GF-D8 (cell line): ENCODE measurements around the gene UBE4A.

Experiments
- DNase-seq: peaks from one replicate; lab custom pipeline; 2025; lab: John Stamatoyannopoulos, UW

Gene UBE4A, protein sequence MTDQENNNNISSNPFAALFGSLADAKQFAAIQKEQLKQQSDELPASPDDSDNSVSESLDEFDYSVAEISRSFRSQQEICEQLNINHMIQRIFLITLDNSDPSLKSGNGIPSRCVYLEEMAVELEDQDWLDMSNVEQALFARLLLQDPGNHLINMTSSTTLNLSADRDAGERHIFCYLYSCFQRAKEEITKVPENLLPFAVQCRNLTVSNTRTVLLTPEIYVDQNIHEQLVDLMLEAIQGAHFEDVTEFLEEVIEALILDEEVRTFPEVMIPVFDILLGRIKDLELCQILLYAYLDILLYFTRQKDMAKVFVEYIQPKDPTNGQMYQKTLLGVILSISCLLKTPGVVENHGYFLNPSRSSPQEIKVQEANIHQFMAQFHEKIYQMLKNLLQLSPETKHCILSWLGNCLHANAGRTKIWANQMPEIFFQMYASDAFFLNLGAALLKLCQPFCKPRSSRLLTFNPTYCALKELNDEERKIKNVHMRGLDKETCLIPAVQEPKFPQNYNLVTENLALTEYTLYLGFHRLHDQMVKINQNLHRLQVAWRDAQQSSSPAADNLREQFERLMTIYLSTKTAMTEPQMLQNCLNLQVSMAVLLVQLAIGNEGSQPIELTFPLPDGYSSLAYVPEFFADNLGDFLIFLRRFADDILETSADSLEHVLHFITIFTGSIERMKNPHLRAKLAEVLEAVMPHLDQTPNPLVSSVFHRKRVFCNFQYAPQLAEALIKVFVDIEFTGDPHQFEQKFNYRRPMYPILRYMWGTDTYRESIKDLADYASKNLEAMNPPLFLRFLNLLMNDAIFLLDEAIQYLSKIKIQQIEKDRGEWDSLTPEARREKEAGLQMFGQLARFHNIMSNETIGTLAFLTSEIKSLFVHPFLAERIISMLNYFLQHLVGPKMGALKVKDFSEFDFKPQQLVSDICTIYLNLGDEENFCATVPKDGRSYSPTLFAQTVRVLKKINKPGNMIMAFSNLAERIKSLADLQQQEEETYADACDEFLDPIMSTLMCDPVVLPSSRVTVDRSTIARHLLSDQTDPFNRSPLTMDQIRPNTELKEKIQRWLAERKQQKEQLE

DNA sequence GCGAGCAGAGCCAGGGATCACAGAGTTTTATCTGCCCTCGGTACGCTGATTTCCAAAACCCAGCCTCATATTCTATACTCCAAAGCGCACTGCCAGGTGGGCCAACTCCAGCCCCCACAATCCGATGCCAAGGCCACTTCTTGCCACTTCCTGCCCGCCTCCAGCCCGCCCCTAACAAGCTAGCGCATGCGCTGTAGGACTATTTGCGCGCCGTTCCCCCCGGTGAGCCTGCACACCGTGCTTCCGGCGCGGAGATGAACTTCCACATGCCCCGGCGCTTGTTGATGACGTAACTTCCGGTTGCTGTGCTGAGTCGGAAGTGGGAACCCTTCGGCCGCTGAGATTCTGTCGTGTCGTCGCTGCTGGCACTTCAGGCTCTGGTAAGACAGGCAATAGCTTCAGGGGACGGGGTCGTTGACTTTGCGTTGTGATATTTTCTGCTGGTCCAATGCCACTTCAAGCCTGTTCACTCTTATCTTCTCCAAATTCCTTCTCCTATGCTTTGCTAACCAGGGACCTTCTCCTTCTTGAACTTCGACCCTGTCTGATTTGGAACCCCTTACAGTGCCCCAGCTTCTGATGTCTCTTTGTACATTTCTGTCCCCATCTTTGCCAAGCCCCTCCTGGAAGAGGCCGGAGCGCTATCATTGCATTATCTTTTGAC lies at the start of gene UBE4A:
TSS of gene UBE4A (plus strand) at position 306 of the 664 bp plus-strand sequence. CDS start 5,481 bp downstream, outside the sequence.
- peak; percentile 99 for DNase-seq

DNA sequence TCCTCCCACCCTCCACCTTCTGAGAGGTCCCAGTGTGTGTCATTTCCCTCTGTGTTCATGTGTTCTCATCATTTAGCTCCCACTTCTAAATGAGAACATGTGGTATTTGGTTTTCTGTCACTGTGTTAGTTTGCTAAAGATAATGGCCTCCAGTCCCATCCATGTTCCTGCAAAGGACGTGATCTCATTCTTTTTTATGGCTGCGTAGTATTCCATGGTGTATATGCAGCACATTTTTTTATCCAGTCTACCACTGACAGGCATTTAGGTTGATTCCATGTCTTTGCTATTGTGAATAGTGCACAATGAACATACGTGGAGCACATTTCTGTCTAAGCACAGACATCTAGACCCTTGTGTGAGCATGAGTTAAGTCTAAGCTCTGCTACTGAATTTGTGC lies 49.1 kb upstream of the UBE4A start:
- no peak for DNase-seq

DNA sequence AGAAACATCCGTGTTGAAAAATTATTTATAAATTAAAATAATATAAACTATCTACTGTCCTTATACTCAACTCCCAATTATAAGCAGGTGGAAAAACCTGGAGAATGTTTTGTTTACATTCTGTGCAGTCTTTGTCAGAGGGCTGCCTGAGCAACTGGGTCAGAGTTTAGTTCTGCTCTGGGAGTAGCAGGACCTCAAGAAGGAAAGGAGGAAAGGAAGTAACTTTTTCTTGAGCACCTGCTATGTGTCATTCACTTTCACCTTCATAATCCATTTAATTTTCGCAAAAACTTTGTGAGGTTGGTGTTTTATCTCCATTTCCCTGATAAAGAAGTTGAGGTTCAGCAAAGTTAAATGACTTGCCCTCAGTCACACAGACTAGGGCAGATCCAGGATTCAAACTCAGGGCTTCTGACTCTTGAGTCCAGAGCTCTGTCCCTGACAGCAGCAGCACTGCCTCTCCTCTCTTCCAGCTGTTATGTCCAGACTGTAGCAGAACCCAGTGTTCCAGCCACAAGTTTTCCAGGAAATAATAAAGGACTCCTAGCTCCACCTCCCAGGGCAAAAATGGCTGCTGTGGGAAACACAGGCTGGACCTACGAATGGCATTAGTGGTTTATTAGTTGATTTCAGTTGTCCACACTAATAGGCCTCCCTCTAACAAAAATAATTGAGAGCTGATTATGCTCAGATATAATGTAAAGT lies 48.5 kb upstream of the UBE4A start:
- no peak for DNase-seq

DNA sequence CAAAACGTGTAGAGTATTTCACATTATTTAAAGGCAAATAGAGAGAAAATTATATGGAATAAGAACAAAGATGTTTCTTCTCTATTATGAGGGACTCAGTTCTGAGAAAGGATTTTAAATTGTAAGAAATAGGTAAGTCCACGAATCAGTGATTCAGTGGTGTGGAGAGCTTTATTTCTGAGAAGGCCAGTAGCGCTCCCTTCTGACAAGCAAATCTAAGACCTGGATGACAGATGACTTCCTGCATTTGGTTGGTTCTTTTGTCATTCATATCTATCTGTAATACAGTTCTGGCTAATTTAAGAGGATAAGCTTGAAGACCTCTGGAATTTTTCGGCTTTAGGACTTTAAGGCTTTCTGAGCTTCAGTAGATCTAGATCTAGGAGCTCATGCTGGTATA lies 47.9 kb upstream of the UBE4A start:
- DNase-seq = no peak

DNA sequence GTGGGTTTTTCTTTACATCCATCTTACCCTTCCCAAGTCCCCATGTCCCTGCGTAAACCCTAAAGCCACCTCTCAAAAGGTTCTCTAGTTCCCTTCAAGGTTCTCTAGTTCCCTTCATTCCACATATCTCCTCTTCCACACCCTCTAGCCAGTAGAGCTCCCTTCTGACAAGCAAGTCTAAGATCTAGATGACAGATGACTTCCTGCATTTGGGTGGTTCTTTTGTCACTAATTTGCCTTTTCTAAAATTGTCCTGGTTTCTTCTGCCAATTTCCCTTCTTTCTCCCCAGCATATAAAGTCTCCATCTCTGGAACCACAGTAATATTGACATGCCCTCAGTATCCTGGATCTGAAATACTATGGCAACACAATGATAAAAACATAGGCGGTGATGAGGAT lies 47.1 kb upstream of the UBE4A start:
- no peak for DNase-seq

DNA sequence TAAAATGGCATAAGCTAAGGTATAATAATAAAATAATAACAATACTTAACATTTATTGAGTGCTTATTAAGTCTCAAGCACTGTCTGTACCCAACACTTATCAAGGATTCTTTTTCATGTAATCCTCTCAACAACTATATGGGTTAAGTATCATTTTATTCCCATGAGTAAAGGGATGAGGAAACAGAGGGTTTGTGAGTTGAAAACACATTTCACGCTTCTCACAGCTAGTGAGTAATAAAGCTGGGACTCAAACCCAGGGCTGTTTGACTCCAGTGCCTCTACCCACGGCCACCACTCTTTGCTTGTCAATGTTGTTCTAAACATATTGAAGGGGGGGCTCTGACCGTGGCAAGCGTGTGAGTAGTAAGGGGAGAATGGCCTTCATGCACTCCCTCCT lies 46.2 kb upstream of the UBE4A start:
- no peak for DNase-seq

DNA sequence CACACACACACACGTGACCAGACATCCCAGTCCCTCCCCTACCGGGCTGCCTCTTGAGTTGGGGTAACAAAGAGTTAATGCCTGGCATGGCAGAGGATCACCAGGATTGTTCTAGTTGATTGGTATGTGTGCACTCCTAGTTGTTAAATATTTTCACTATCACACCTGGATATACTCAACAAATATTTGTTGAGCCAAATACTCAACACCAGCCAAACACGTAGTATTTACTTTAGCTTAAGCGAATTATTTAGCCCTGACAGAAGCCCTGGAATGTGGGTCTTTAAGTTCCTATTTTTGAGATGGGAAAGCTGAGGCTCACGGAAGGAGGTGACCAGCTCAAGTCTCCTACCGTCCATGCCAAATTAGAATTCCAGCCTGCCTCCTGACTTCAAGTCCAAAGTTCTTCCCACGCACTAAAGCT lies 44.4 kb upstream of the UBE4A start:
- no peak for DNase-seq

DNA sequence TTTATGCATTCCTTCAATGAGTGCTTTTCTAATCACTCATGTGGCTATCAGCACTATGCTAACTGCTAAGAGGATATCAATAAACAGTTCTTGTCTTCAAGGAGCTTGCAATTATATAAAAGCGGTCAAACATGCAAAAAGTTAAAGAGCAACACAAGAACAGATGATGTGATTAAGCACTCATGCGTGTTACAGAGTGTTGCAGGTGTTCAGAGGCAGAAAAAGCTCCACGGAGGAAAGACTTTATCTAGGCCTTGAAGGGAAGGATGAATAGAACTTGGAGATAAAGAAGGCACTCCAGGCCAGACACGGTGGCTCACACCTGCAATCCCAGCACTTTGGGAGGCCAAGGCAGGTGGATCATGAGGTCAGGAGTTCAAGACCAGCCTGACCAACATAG lies 41.3 kb upstream of the UBE4A start:
- DNase-seq = no peak

DNA sequence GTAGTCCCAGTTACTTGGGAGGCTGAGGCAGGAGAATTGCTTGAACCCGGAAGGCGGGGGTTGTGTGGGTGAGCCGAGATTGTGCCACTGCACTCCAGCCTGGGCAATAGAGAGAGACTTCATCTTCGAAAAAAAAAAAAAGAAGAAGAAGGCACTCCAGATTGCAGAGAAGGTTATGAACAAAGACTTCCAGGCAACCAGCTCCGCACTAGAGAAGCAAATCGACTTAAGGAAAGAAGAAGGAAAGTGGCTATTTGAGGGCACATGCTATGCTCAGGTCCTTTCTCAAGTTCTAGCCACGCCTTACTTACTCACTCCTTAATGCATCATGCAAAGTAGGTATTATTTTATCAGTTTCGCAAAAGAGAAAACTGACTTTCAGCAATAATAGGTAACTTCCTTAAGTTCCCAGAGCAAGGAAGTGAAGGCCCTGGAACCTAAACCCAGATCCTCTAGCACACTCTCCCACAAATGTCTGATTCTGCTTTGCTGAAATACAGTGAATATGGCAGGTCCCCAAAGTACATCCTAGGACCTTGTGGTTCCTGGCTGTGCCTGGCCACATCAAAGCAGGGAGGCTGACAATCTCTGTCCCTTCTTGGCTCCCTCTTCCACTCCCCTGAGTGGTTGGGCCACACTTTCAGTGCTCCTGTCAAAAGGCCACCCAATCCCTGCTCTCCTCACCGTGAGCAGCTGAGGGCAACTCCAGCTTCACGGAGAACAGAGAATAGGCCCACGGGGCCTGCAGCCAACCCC lies 40.6 kb upstream of the UBE4A start:
- no peak for DNase-seq

DNA sequence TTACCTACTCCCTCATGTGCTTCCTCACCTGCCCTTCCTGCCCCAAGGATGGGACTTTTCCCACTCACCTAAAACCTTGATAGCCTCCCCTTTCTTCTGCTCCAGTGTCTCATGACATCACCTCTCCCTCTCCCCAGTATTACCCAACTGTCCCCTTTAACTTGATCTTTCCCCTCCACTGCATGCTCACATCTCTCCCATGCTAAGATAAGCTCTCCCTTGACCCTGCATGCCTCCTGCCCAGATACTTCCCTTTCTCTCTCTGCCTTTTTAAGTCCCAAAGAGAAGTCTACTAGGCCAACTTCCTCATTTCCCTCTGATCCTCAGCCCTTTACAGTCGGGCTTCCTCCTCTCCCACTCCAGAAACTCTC lies 40.1 kb upstream of the UBE4A start:
- DNase-seq = peak; percentile 96

DNA sequence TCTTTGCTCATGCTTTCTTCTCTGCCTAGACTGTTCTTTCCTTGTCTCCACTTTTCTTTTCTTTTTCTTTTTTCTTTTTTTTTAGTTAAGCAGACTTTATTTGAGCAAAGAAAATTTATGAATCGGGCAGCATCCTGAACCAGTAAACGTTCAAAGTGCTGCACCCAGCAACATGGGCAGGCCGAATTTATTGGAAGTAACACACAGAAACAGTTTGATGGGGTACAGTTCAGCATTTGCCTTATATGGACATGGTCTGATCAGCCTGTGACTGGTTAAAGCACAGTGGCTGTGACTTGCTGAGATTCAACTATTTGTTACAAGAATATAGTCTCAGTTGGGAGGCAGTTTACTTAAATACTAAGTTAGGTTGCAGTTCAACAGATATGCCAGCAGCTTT lies 38.9 kb upstream of the UBE4A start:
- no peak for DNase-seq

DNA sequence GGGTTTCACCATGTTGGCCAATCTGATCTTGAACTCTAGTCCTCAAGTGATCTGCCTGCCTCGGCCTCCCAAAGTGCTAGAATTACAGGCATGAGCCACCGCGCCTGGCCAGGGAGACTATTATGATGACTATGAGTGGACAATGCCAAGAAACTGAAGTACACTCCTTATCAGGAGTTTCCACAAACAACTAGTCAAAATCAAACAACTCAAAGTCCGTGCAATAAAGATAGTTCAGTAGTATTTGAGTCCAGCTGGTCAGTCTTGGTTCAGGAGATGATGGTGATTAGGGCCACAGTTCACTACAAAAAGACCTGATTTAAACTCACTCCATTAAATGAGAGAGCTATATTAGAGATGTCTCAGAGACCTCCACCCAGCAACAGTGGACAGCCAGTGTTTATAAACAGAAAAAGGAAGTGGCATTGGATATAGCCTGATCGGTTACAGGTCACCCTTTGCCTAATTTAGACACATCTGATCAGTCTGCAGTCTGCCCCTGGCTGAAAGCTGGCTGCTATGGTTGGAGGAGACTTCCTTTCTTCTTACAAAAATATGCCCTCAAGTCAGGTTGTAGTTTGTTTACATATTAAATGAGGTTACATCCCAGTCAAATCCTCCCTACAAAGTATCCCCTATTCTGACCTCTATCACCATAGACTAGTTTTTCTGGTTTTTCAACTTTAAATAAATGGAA lies 37.9 kb upstream of the UBE4A start:
- DNase-seq = no peak

DNA sequence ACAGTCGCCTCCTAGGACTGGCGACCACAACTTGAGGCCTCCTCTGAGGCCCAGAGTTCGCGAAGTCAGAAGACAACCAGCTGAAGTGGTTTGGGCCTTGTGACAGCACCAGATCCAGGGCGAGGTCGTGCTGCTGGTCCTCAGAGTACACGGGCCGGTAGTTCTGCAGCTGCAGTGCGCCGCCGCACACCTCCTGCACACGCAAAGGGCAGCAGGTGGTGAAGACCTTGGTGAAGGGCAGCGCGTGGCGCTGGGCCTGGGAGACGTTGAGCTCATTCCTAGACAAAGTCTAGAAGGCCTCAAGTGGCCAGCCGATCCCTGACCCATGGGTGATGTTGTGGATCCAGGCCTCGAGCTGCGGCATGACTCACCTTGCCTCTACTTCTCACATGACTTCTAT lies 36.7 kb upstream of the UBE4A start:
- no peak for DNase-seq

DNA sequence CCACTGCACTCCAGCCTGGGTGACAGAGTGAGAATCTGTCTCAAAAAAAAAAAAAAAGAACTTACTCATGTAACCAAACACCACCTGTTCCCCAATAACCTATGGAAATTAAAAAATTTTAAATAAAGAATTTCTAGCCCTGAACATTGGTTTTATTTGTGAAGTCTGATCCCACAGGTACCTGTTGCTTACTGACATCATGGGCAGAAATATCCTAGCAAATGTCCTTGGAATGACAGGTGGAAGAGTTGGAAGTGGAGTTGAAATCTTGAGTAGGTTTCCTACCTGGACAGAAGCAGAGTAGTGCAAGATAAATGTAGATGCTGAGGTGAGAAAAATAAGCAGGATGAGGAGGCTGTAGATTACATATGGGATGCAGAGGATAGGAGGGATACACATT lies 34.1 kb upstream of the UBE4A start:
- DNase-seq = no peak

DNA sequence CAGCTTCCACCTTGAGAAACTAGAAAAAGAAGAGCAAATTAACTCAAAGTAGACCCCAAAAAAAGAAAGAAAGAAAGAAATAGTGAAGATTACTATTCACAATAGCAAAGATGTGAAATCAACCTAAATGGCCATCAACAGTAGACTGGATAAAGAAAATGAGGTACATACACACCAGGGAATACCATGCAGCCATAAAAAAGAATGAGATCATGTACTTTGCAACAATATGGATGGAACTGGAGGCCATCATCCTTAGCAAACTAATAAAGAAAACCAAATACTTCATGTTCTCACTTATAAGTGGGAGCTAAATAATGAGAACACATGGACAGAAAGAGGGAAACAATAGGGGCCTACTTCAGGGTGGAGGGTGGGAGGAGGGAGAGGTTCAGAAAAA lies 30.7 kb upstream of the UBE4A start:
- no peak for DNase-seq

DNA sequence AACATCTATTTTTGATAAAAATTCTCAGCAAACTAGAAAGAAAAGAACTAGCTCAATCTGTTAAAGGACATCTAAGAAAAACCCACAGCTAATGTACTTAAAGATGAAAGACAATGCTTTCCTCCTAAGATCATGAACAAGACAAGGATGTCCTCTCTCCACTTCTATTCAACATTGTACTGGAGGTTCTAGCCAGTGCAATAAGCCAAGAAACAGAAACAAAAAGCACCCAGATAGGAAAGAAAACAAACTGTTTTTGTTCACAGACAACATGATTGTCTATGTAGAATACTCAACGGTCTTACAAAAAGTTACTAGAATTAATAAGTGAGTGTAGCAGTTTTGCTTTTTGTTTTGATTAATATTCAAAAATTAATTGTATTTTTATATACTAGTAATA lies 24.7 kb upstream of the UBE4A start:
- DNase-seq = no peak

DNA sequence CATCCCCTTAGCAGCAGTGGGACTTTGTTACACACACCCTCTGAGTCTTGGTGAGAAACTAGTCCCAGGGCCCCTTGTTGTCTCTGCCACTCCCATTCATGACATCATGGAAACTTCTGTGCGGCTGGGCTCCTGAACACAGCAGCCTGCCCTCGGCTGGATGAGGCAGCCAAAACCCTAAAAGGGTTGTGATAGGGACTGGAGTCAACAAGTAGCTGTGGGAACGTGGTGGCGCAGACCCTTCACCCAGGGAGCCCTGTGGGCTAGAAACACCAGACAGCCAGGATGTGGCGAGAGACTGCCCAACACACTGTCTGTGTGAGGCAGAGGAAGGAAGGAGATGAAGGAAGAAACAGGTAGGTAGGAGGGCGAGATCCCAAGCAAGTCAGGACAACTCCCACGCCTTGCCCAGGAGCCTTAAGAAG lies 20.8 kb upstream of the UBE4A start:
- DNase-seq = no peak

DNA sequence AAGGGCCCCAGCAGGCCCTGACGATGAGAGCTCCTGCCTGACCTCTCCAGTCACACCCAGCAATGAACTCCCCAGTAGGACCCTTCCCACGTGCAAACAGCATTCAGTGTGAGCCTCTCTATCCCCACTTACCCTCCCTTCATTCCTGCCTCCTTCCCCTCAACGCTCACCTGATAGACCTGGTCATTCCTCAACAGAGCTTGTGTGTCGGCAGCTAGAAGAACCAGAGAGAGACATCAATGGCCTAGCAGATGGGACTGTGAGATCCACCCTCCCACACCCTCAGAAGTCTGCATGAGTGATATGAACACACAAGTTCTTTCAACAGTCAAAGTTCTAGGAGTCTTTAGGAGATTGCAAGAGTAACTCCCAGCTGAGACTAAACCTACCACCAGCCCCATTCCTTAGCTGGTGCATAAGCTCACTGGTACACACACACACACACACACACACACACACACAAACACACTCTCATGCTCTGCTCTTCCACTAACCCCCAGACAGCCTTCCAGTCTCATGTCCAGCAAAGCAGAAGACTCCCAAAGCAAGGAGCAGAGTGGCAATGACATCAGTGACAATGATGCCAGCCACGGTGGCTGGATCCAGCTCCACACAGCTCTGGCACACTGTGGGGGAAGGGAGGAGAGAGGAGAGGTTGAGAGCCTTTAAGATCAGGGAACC lies 20.0 kb upstream of the UBE4A start:
- DNase-seq = no peak

DNA sequence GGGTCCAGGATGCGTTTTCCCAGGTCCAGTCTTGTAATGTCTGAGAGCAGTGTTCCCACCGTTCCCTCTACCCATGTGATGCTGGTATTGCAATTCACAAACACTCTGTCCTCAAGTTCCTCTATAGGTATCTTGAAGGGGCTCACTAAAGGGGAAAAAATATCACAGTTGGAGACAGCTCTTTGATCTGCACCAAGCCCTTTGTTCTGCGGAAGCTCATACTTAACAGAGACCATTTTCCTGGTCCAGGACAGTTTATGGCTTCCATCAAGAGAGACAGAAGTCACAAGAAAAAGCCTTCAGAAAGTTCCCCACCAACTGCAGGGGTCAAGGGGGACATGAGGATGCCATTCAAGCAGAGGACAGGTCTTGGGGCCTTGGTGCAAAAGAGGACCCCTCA lies 19.0 kb upstream of the UBE4A start:
- DNase-seq = no peak

DNA sequence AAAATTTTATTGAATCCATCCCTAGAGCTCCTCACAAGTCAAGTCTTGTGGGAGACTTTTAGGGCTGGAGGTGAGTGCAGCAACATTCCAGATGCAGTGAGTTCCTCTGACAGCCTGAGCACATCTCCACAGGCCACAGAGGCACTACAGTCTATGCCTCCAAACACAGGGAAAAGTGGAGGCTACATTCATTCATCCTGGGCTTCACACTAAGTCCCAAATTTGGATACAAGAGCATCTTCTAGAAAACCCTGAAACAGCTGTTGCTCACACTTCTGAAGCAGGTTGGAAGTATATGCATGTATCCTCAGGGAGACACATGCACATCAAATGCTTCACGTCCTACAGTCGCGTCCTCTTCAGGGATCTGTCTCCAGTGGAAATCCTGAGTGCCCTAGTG lies 18.1 kb upstream of the UBE4A start:
- DNase-seq = no peak
